HCT116 (cell line): ENCODE data around the gene CERS6. TPM values are rescaled to one million over a fixed set of nuclear protein-coding genes. Genes with fewer than 3 reads are reported as not detected.

Source experiments
- ATAC-seq: fragments of 200-7000 bp; cut with Tn5 transposase; 2 replicates; pipeline ENCODE4 v1.9.1; 2020; ENCODE audit warnings: mild to moderate bottlenecking, moderate library complexity
- BruUV-seq: library from RNA; stranded (reverse); fragments of 400-500 nt; replicated peaks from 2 replicates; lab custom pipeline; 2021; lab: Mats Ljungman, UMichigan
- CTCF ChIA-PET: fragments of 300-600 bp; sonication (Branson Sonifier 250); formaldehyde crosslinking; loops from one replicate; lab custom pipeline; 2021; ENCODE audit warnings: antibody characterized with exemption; lab: Charles Lee
- POLR2A ChIA-PET: fragments of 300-600, 350-600 bp; sonication (Branson Sonifier 250); formaldehyde crosslinking; loops from one replicate; lab custom pipeline; 2021; ENCODE audit warnings: antibody characterized with exemption; lab: Charles Lee
- RAD21 ChIA-PET, 2 experiments: fragments of 300-600 bp; sonication (Branson Sonifier 250); formaldehyde crosslinking; loops; one replicate each; lab custom pipeline; 2023; ENCODE audit warnings: low total read pairs in 2 of 2; ENCODE audit not compliant: uncharacterized antibody in 2 of 2, unreplicated experiment in 2 of 2, low non-redundant PET in 1 of 2; lab: Charles Lee
- DNase-seq: peaks from one replicate; pipeline ENCODE4 v3.0.0-alpha.2; 2010; ENCODE audit warnings: low read depth, low spot score
- H2AFZ ChIP-seq: fragments of 200-600 bp; shearing (Covaris generic), sonication (generic); 2 replicates; pipeline ENCODE4 v1.6.1; 2017; ENCODE audit warnings: low read depth, mixed run types, mixed read lengths, antibody characterized with exemption, low read length; ENCODE audit not compliant: poor library complexity, severe bottlenecking
- H3K27ac ChIP-seq: 2 replicates; pipeline ENCODE4 v1.5.1; 2012; ENCODE audit warnings: low read depth, low read length
- H3K27me3 ChIP-seq: fragments of 200-600 bp; sonication (generic); 2 replicates; pipeline ENCODE4 v1.6.1; 2016; ENCODE audit warnings: mixed run types, low read length, mixed read lengths; ENCODE audit not compliant: insufficient read depth
- H3K36me3 ChIP-seq, 2 experiments: fragments of 200-500 bp in 1 of 2; fragments of 200-600 bp in 1 of 2; sonication (Bioruptor generic) in 1 of 2; sonication (generic) in 1 of 2; 2 replicates each; pipeline versions ENCODE4 v1.5.1 to v1.6.1; 2014 to 2016; ENCODE audit warnings: low read length in 2 of 2, inconsistent platforms in 1 of 2, mixed read lengths in 1 of 2, mixed run types in 1 of 2; ENCODE audit not compliant: insufficient read depth in 2 of 2, control insufficient read depth in 1 of 2
- H3K4me1 ChIP-seq, 2 experiments: fragments of 200-600 bp in 1 of 2; sonication (generic) in 1 of 2; 2 replicates each; pipeline versions ENCODE4 v1.5.1 to v1.6.1; 2012 to 2017; ENCODE audit warnings: low read length in 2 of 2, inconsistent platforms in 1 of 2, mild to moderate bottlenecking in 1 of 2, mixed read lengths in 1 of 2, mixed run types in 1 of 2, moderate library complexity in 1 of 2; ENCODE audit not compliant: insufficient read depth in 2 of 2, control insufficient read depth in 1 of 2
- H3K4me2 ChIP-seq: fragments of 200-600 bp; sonication (generic); 2 replicates; pipeline ENCODE4 v1.6.1; 2017; ENCODE audit warnings: mixed run types, low read length, mixed read lengths
- H3K4me3 ChIP-seq, 2 experiments: fragments of 200-600 bp in 1 of 2; sonication (generic) in 1 of 2; replicated peaks in 1 of 2; 2 replicates each; pipeline ENCODE4 v1.5.1; 2011 to 2016; ENCODE audit warnings: low read length in 2 of 2, control low read depth in 1 of 2, low read depth in 1 of 2, mild to moderate bottlenecking in 1 of 2, mixed read lengths in 1 of 2, mixed run types in 1 of 2
- H3K79me2 ChIP-seq: fragments of 200-600 bp; sonication (generic); 2 replicates; pipeline ENCODE4 v1.6.1; 2017; ENCODE audit warnings: mild to moderate bottlenecking, mixed run types, low read length, moderate library complexity, mixed read lengths; ENCODE audit not compliant: insufficient read depth
- H3K9ac ChIP-seq: fragments of 200-600 bp; sonication (generic); 2 replicates; pipeline ENCODE4 v1.6.1; 2016; ENCODE audit warnings: low read length, mixed read lengths
- H3K9me2 ChIP-seq: fragments of 200-600 bp; sonication (generic), shearing (Covaris generic); 2 replicates; pipeline ENCODE4 v1.6.1; 2017; ENCODE audit warnings: mixed run types, mild to moderate bottlenecking, moderate library complexity; ENCODE audit not compliant: insufficient read depth
- H3K9me3 ChIP-seq, 2 experiments: fragments of 200-500 bp in 1 of 2; fragments of 200-600 bp in 1 of 2; sonication (Bioruptor generic) in 1 of 2; sonication (generic) in 1 of 2; 2 replicates each; pipeline ENCODE4 v1.6.1; 2014 to 2017; ENCODE audit warnings: low read length in 2 of 2, mixed read lengths in 2 of 2, inconsistent platforms in 1 of 2, low read depth in 1 of 2, mild to moderate bottlenecking in 1 of 2, mixed run types in 1 of 2, moderate library complexity in 1 of 2; ENCODE audit not compliant: control insufficient read depth in 1 of 2, insufficient read depth in 1 of 2
- H4K20me1 ChIP-seq: fragments of 200-600 bp; sonication (generic), shearing (Covaris generic); 2 replicates; pipeline ENCODE4 v1.6.1; 2017; ENCODE audit warnings: mixed run types, mild to moderate bottlenecking, moderate library complexity; ENCODE audit not compliant: insufficient read depth
- ATF3 ChIP-seq: IDR thresholded peaks from 2 replicates; pipeline ENCODE4 v1.6.1; 2012
- EZH2 ChIP-seq: fragments of 200-600 bp; sonication (generic); IDR thresholded peaks from 2 replicates; pipeline ENCODE4 v1.6.1; 2017; ENCODE audit warnings: antibody characterized with exemption, mixed run types
- RAD21 ChIP-seq: IDR thresholded peaks from 2 replicates; pipeline ENCODE4 v1.6.1; 2012; ENCODE audit warnings: low read depth, mild to moderate bottlenecking
- YY1 ChIP-seq: IDR thresholded peaks from 2 replicates; pipeline ENCODE4 v1.6.1; 2011; ENCODE audit warnings: low read length, low read depth, moderate library complexity, mild to moderate bottlenecking; ENCODE audit not compliant: insufficient replicate concordance; ENCODE audit errors: extremely low read depth
- ZFX ChIP-seq: fragments of 450-650 bp; IDR thresholded peaks from 2 replicates; pipeline ENCODE4 v1.6.1; 2017
- intact Hi-C: fragments of 100-400 bp; cut with micrococcal nuclease; formaldehyde crosslinking; loops from 2 replicates; pipeline ENCODE4 v1.10.0; 2022
- total RNA-seq: library from RNA; stranded (reverse); gene quantifications from one replicate; pipeline ENCODE4 v1.2.1, GENCODE V29; 2021; ENCODE audit not compliant: unreplicated experiment

CERS6 gene
- total RNA-seq, 1 experiment from 2014 or later, result 37.0 TPM

- no peak overlapping the region for H3K9ac ChIP-seq
- POLR2A ChIA-PET, result no interaction called here
- ATAC-seq, result no peak
Observed at GRCh38 chr2:168738062-168738461, 282.0 kb downstream of the CERS6 start.

GRCh38 chr2:168740360-168740759 is 284.3 kb downstream of the CERS6 start:
- CTCF ChIA-PET, result no interaction called here
- no peak overlapping the region for H3K4me2 ChIP-seq
- intact Hi-C loops, result no loop called here
- H3K9me3 ChIP-seq, result no peaks in the 10 kb centered on the region
- H3K4me3 ChIP-seq, result no peak overlapping the region
- no peak overlapping the region for H3K27ac ChIP-seq
- no peaks in the 10 kb centered on the region for H3K79me2 ChIP-seq
- no peaks in the 10 kb centered on the region for H3K4me1 ChIP-seq
- H3K27me3 ChIP-seq, result no peaks in the 10 kb centered on the region
- POLR2A ChIA-PET, result no interaction called here
- ATAC-seq (no peak), DNase-seq (no peak)
- no peak overlapping the region for H2AFZ ChIP-seq
- no TSS peak for BruUV-seq
- no peaks in the 10 kb centered on the region for H3K36me3 ChIP-seq
- no peaks in the 10 kb centered on the region for H3K9me2 ChIP-seq
- TF ChIP-seq YY1 (no peak), ZFX (no peak)
- no peaks in the 10 kb centered on the region for H4K20me1 ChIP-seq
- RAD21 ChIA-PET, result no interaction called here
- no peak overlapping the region for H3K9ac ChIP-seq

More at GRCh38 chr2:168738062-168738461, 282.0 kb downstream of the CERS6 start:
- no peak overlapping the region for H3K4me3 ChIP-seq
- intact Hi-C loops, result no loop called here
- BruUV-seq, result no TSS peak
- no peaks in the 10 kb centered on the region for H3K27me3 ChIP-seq
- CTCF ChIA-PET, result no interaction called here
- H3K27ac ChIP-seq, result no peak overlapping the region
- H4K20me1 ChIP-seq, result no peaks in the 10 kb centered on the region
- H3K4me2 ChIP-seq, result no peak overlapping the region
- H2AFZ ChIP-seq, result no peak overlapping the region
- TF ChIP-seq ATF3, result no peak
- TF ChIP-seq RAD21, result no peak
- TF ChIP-seq EZH2, result no peak
- TF ChIP-seq, all 23 proteins: peak for 0
- Histone ChIP-seq H3K4me1 (no peaks in the 10 kb centered on the region), H3K9me2 (no peaks in the 10 kb centered on the region), H3K36me3 (no peaks in the 10 kb centered on the region), H3K9me3 (no peaks in the 10 kb centered on the region), H3K79me2 (no peaks in the 10 kb centered on the region)
- RAD21 ChIA-PET, result no interaction called here
- no peak for DNase-seq
